Measurements from ENCODE around the gene KDM7A. TPM values are rescaled to one million over a fixed set of nuclear protein-coding genes. Genes with fewer than 3 reads are reported as not detected.

Gene KDM7A
- total and polyA plus RNA-seq, 2 of the 8 experiments (the other 6 are each of a cell fraction or from before 2014, with no cell fraction given), result 2.2 to 12.5 TPM

- TF ChIP-seq CHD7 (IDR thresholded peaks at IDR 0.05; ENCODE audit: insufficient replicate concordance, low read length) (no peak), HDAC2 (IDR thresholded peaks at IDR 0.05; ENCODE audit: borderline replicate concordance in 1 of 2, low read depth in 2 of 2, low read length in 2 of 2) (no peak)
Measured at GRCh38 chr7:140192176-140192575, 15.4 kb upstream of the KDM7A start (continued).
